GM12801 (cell line): ENCODE data around the gene JMJD4.

ENCODE experiments used
- CTCF ChIP-seq: IDR thresholded peaks from one replicate; pipeline ENCODE4 v1.5.1; 2011; ENCODE audit warnings: control low read depth; ENCODE audit not compliant: insufficient read length; ENCODE audit errors: extremely low read depth

Gene JMJD4

GRCh38 chr1:227740401-227740960 lies 5.4 kb upstream of the JMJD4 start:
- TF ChIP-seq CTCF: no peak

GRCh38 chr1:227739636-227740035 lies 4.5 kb upstream of the JMJD4 start:
- TF ChIP-seq CTCF: no peak

- no peak for TF ChIP-seq CTCF
These were observed 3.7 kb upstream of the JMJD4 start for GRCh38 chr1:227738820-227739219.

GRCh38 chr1:227736814-227737432 lies 1.8 kb upstream of the JMJD4 start:
- no peak for TF ChIP-seq CTCF

GRCh38 chr1:227735539-227736285 lies 610 bp upstream of the JMJD4 start:
- no peak for TF ChIP-seq CTCF

GRCh38 chr1:227734546-227734855 lies 601 bp downstream of the JMJD4 start:
- TF ChIP-seq CTCF: no peak

GRCh38 chr1:227733751-227734545 lies 1.2 kb downstream of the JMJD4 start:
- no peak for TF ChIP-seq CTCF
